Heart left ventricle (tissue), 16 donors: ENCODE measurements around the gene MARK3. TPM values are rescaled to one million over a fixed set of nuclear protein-coding genes. Genes with fewer than 3 reads are reported as not detected.

Source experiments
- ATAC-seq, 4 donors: fragments of 200-7000 bp; cut with Tn5 transposase; one replicate each; pipeline ENCODE4 v1.9.1; 2020 to 2022; ENCODE audit warnings: moderate library complexity in 4 of 4, mild to moderate bottlenecking in 3 of 4, moderate number of reproducible peaks in 1 of 4
- DNase-seq, 5 donors: peaks; one replicate each; pipeline ENCODE4 v3.0.0-alpha.2; 2020
- H3K27ac ChIP-seq, 12 donors: fragments of 200-600 bp; sonication (generic) in 4 of 12; one replicate each; pipeline versions ENCODE4 v1.5.0 to v1.8.0; 2016 to 2022; ENCODE audit warnings: mild to moderate bottlenecking in 2 of 12
- H3K27me3 ChIP-seq, 9 donors: fragments of 200-600 bp; sonication (generic) in 2 of 9; one replicate each; pipeline versions ENCODE4 v1.5.1 to v1.8.0; 2016 to 2022; ENCODE audit warnings: mild to moderate bottlenecking in 3 of 9
- H3K36me3 ChIP-seq, 9 donors: fragments of 200-600 bp; sonication (generic) in 2 of 9; one replicate each; pipeline versions ENCODE4 v1.5.0 to v1.8.0; 2018 to 2022; ENCODE audit warnings: mild to moderate bottlenecking in 2 of 9
- H3K4me1 ChIP-seq, 12 donors: fragments of 200-600 bp; sonication (generic) in 4 of 12; one replicate each; pipeline versions ENCODE4 v1.5.0 to v1.8.0; 2016 to 2022; ENCODE audit warnings: mild to moderate bottlenecking in 3 of 12
- H3K4me3 ChIP-seq, 12 donors: fragments of 200-600 bp; sonication (generic) in 4 of 12; one replicate each; pipeline versions ENCODE4 v1.5.0 to v1.8.0; 2017 to 2022; ENCODE audit warnings: mild to moderate bottlenecking in 9 of 12, moderate library complexity in 4 of 12
- H3K9me3 ChIP-seq, 12 donors: fragments of 200-600 bp; sonication (generic) in 4 of 12; one replicate each; pipeline versions ENCODE4 v1.5.0 to v1.8.0; 2016 to 2022; ENCODE audit warnings: mild to moderate bottlenecking in 1 of 12
- POLR2A ChIP-seq, 2 donors: fragments of 450-650 bp; IDR thresholded peaks; one replicate each; pipeline ENCODE4 v1.6.1; 2017; ENCODE audit warnings: antibody characterized with exemption in 2 of 2, mild to moderate bottlenecking in 2 of 2, moderate library complexity in 2 of 2
- WGBS, 4 donors: extraction: QIAGEN DNeasy Blood & Tissue Kit in 2 of 4; methylation state at CpG; one replicate each; pipeline versions ENCODE4 v1.1.5 to v1.1.7; 2013 to 2018; 5-methylcytosine and 5-hydroxymethylcytosine counted together
- intact Hi-C, 10 donors: fragments of 100-400 bp; cut with DNase I; formaldehyde crosslinking; loops; one replicate each; pipeline versions ENCODE4 v1.11.1 to v1.14.2; 2022
- polyA plus RNA-seq, 2 donors: library from polyadenylated mRNA; stranded (reverse); fragments of 200-250 nt; gene quantifications; one replicate each; pipeline ENCODE4 v1.2.3, GENCODE V29; 2013
- total RNA-seq, 9 donors: library from RNA; depleted of rRNA in 2 of 9; stranded (reverse); fragments of >200 nt in 2 of 9; fragmentation: NEBNext Ultra II Directional in 3 of 9; extraction: Animal tissue kit (Norgen Biotek cat#: 25700) in 3 of 9; gene quantifications; one replicate each; pipeline versions ENCODE4 v1.1.0 to v1.2.4, GENCODE V29; 2016 to 2023
- TF ChIP-seq, protein P1 (sequence below), 12 donors: fragments of 200-600 bp; sonication (generic) in 4 of 12; IDR thresholded peaks; one replicate each; pipeline versions ENCODE4 v1.5.0 to v1.8.0; 2018 to 2022; ENCODE audit warnings: antibody characterized with exemption in 12 of 12, mild to moderate bottlenecking in 5 of 12
- donor health status: ischemic (EF 13 %, LVEDD 7.1; RV severe dilation, severe dysfunction).
- donor health status: healthy with polysubstance abuse.
- donor health status: DM: no; HTN: yes; CAD: no.
- donor health status: DM: no; HTN: no; CAD: no.
- donor health status: ischemic (EF 25% LVEDD 6.9; RV normal size, moderate dysfunction).
- donor health status: ischemic (EF 25% LVEDD 5.7; RV mildly dilated, moderate dysfunction).
- donor health status: healthy.
- donor health status: DM: yes; HTN: yes; CAD: no.
- donor health status: ischemic (EF 35%, LVEDD 5.7; RV mildly dilated, moderate dysfunction).
- donor health status: nonischemic (EF 11% LVEDD 7.7; RV severe dilation, severe dysfunction).
- donor health status: DM: yes; HTN: yes; CAD: no.
- donor health status: PGD.
- donor health status: ischemic (EF 29% LVEDD 5.4; RV normal size, mild dysfunction).
- donor health status: nonischemic (EF 23%, LVEDD 6.1; RV moderate dilation, normal function).

The MARK3 gene
- total and polyA plus RNA-seq, 11 donors: 54.0 to 156 (median 111) TPM

DNA sequence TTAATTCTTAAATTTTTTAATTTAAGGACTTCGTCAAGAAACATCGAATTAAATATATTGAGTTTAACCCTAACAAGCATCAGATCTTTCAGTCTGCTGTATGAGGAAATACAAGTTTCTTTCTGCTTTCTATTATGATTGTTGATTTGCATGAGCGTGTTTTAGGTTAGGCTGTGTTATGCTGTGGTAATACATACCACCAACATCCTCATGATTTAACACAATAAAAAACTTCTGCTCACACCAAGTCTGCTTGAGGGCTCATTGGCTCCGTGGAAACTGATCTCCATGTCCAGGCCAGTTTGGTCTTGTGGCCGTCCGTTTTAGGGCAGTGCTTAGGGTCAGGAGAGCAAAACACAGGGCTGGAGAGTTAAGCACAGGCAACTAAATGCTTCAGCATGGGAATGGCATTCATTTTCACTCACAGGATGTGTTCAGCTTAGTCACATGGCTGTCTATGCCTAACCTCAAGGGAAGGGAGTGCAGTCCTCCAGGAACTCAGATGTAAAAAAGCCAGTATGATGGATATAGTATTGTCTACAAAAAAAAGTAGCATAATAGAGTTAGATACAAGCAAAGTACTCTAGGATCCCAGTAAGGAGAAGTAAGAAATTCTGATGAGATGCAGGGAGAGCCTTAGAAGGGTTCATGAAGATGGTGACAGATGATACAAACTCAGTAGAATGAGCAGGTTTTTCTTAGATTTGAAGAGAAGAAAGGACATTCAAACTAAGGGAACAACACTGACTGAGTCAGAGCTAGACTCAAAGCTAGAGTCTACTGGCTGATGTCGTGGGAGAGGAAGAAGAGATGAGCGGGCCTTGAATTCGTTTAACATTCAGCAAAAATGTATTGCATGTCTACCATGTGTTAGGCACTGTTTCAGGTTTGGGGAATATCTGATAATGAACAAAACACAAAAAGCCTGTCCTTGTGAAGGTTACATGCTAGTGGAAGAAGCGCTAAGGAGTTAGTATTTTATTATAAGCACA lies 16.3 kb downstream of the MARK3 start:
- Histone ChIP-seq H3K4me3 (no peak overlapping the region), H3K27ac (peak overlapping the region; percentile 14 to 88 (median 65)), H3K27me3 (no peaks in the 10 kb centered on the region), H3K36me3 (peaks cover 0 to 16% (median 13%) of the 10 kb centered on the region in 9 donors), H3K9me3 (no peaks in the 10 kb centered on the region), H3K4me1 (peaks cover 17 to 92% (median 76%) of the 10 kb centered on the region in 12 donors)
- intact Hi-C loops: no loop called here
- 49 to 56% (median 53%) methylated on average over 10 of the region's 10 CpGs for WGBS, 4 donors
- DNase-seq: no peak
- peak in 3 of 4 donors; percentile 27 to 67 (median 45) for ATAC-seq
- TF ChIP-seq POLR2A (IDR thresholded peaks at IDR 0.05): no peak
- TF ChIP-seq, protein P1, sequence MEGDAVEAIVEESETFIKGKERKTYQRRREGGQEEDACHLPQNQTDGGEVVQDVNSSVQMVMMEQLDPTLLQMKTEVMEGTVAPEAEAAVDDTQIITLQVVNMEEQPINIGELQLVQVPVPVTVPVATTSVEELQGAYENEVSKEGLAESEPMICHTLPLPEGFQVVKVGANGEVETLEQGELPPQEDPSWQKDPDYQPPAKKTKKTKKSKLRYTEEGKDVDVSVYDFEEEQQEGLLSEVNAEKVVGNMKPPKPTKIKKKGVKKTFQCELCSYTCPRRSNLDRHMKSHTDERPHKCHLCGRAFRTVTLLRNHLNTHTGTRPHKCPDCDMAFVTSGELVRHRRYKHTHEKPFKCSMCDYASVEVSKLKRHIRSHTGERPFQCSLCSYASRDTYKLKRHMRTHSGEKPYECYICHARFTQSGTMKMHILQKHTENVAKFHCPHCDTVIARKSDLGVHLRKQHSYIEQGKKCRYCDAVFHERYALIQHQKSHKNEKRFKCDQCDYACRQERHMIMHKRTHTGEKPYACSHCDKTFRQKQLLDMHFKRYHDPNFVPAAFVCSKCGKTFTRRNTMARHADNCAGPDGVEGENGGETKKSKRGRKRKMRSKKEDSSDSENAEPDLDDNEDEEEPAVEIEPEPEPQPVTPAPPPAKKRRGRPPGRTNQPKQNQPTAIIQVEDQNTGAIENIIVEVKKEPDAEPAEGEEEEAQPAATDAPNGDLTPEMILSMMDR (IDR thresholded peaks at IDR 0.05): peak in 1 of 12 donors; percentile 3

DNA sequence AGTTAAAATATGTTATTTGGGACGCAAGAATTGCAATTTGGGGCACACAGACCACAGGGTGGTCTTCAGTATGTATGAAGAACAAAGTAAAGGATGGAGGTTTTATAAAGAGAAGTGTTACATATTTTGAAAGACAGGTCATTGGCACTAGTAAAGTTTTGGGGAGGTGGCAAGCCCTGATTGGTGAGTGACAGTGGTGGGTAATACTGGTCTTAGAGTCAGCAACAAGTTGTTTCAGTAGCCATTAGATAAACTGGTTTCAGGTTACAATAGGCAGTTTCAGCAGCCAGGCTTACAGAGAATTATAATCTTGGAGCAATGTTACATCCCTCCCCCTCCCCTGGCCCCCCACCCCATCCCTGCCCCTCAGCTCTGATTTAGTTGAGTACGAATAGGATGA lies 17.5 kb downstream of the MARK3 start:
- WGBS, 4 donors: 68 to 76% (median 70%) methylated on average over 2 of the region's 2 CpGs
- TF ChIP-seq POLR2A (IDR thresholded peaks at IDR 0.05): no peak
- TF ChIP-seq, protein P1 (IDR thresholded peaks at IDR 0.05): no peak
- Histone ChIP-seq H3K27me3 (no peaks in the 10 kb centered on the region), H3K27ac (peak overlapping the region; percentile 14 to 88 (median 65)), H3K9me3 (no peaks in the 10 kb centered on the region), H3K4me1 (peaks cover 14 to 86% (median 67%) of the 10 kb centered on the region in 12 donors), H3K4me3 (no peak overlapping the region), H3K36me3 (peaks cover 0 to 26% (median 20%) of the 10 kb centered on the region in 9 donors)
- ATAC-seq (peak; percentile 38 to 63 (median 54)), DNase-seq (peak in 1 of 5 donors; percentile 30)
- intact Hi-C loops: no loop called here

DNA sequence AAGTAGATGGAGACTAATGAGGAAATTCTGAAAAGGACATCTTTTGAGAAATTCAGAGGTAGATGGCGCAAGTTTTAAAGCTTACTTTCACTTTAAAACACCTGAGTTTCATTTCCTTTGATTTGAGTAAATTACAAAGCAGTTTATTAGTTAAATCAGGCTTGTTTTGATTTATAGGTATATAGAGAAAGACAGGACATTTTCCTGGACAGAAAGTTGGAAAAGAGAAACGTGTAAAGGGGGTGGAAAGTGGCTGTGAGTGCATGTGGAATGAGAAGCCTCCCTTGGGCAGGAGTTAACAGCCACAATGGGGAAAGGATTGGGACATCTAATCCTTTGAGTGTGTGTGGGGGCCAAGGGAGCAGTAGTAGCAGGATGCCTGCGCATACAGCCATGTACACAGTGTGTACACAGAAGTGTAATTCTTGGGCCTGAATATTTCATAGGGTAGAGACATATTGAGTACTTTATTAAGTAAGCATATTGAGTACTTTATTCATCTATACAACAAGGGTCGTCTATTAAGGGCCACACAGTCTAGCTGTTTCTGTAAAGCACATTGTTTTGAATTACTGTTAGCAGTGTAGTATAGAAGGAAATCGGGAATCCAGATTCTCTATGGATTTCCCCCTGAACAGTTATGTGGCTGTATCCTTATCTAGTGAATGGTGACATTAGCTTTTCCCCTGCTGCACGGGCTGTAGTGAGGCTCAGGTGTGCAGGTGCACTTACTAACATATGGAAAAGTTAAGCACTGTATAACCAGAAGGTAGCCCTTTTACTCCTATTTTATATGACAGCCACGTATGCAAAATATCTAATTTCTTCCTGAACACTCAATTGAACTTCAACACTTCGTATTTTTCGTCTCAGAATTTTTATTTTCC lies 19.1 kb downstream of the MARK3 start:
- ATAC-seq (peak; percentile 20 to 54 (median 38)), DNase-seq (no peak)
- H3K27me3 ChIP-seq: no peaks in the 10 kb centered on the region
- intact Hi-C loops: no loop called here
- TF ChIP-seq, protein P1 (IDR thresholded peaks at IDR 0.05): no peak
- no peak for TF ChIP-seq POLR2A (IDR thresholded peaks at IDR 0.05)
- H3K27ac ChIP-seq: peak overlapping the region; percentile 63 to 90 (median 78)
- H3K4me1 ChIP-seq: peaks cover 8 to 86% (median 66%) of the 10 kb centered on the region in 12 donors
- 41 to 51% (median 45%) methylated on average over 9 of the region's 9 CpGs for WGBS, 4 donors
- H3K36me3 ChIP-seq: peaks cover 0 to 36% (median 25%) of the 10 kb centered on the region in 9 donors
- H3K4me3 ChIP-seq: peak overlapping the region in 3 of 12 donors; percentile 22 to 47 (median 43)
- H3K9me3 ChIP-seq: no peaks in the 10 kb centered on the region
